ENCODE results near the gene NBL1.

- TF ChIP-seq CTCF (IDR thresholded peaks at IDR 0.05) (no peak), EZH2phosphoT487 (IDR thresholded peaks at IDR 0.05) (no peak)
These were observed 18.2 kb downstream of the NBL1 start for GRCh38 chr1:19662313-19662712.
